ENCODE data around the gene ZNF853.
"Not testable (repeated sequence)": the region's sequence is repeated elsewhere in the genome, so short reads cannot be mapped to it uniquely, and the experiment has no call there.

The ZNF853 gene

GRCh38 chr7:6614953-6615722 lies at the start of gene ZNF853:
Gene ZNF853, plus strand, starts transcription at chr7:6615610. Its CDS starts 565 bp downstream, at chr7:6616175.
- Histone ChIP-seq H3K9me3 (ENCODE audit: low read depth, low read length) (no peaks in the 10 kb centered on the region), H3K36me3 (ENCODE audit: insufficient read depth, low read length) (no peaks in the 10 kb centered on the region), H3K9ac (ENCODE audit: insufficient read length) (peak within 1 kb of the TSS; percentile 45), H3K4me3 (peak within 1 kb of the TSS; percentile 77), H3K27ac (no peak within 1 kb of the TSS)
- DNase-seq (ENCODE audit: low read depth, low spot score), result no peak
- TF ChIP-seq POLR2AphosphoS5 (IDR thresholded peaks at IDR 0.05; ENCODE audit: borderline replicate concordance, low read depth, low read length), result no peak
- no peak for TF ChIP-seq FOXP2 (optimal IDR thresholded peaks at IDR 0.05; ENCODE audit: control extremely low read depth, extremely low read length, insufficient read depth)
- TF ChIP-seq EZH2 (IDR thresholded peaks at IDR 0.05), result no peak

GRCh38 chr7:6565655-6566054 lies 49.8 kb upstream of the ZNF853 start:
- Histone ChIP-seq H3K36me3 (ENCODE audit: insufficient read depth, low read length) (no peaks in the 10 kb centered on the region), H3K9ac (ENCODE audit: insufficient read length) (no peak overlapping the region), H3K4me3 (no peak overlapping the region), H3K9me3 (ENCODE audit: low read depth, low read length) (no peaks in the 10 kb centered on the region), H3K27ac (no peak overlapping the region)
- DNase-seq (ENCODE audit: low read depth, low spot score), result no peak
- no peak for TF ChIP-seq FOXP2 (optimal IDR thresholded peaks at IDR 0.05; ENCODE audit: control extremely low read depth, extremely low read length, insufficient read depth)
- TF ChIP-seq EZH2 (IDR thresholded peaks at IDR 0.05), result no peak
- no peak for TF ChIP-seq POLR2AphosphoS5 (IDR thresholded peaks at IDR 0.05; ENCODE audit: borderline replicate concordance, low read depth, low read length)

- Histone ChIP-seq H3K9me3 (ENCODE audit: low read depth, low read length) (no peaks in the 10 kb centered on the region), H3K4me3 (no peak overlapping the region), H3K9ac (ENCODE audit: insufficient read length) (no peak overlapping the region), H3K27ac (no peak overlapping the region), H3K36me3 (ENCODE audit: insufficient read depth, low read length) (no peaks in the 10 kb centered on the region)
- DNase-seq (ENCODE audit: low read depth, low spot score), result no peak
- TF ChIP-seq FOXP2 (optimal IDR thresholded peaks at IDR 0.05; ENCODE audit: control extremely low read depth, extremely low read length, insufficient read depth), result no peak
These were observed 47.5 kb upstream of the ZNF853 start for GRCh38 chr7:6567886-6568285.

GRCh38 chr7:6571160-6571779 lies 44.1 kb upstream of the ZNF853 start:
- DNase-seq (ENCODE audit: low read depth, low spot score), result no peak

GRCh38 chr7:6575281-6576023 lies 40.0 kb upstream of the ZNF853 start:
- no peaks in the 10 kb centered on the region; the same call in 1 of the 2 replicates for H3K36me3 ChIP-seq (ENCODE audit: insufficient read depth, low read length)
- H3K9me3 ChIP-seq (ENCODE audit: low read depth, low read length), result no peaks in the 10 kb centered on the region
- TF ChIP-seq POLR2AphosphoS5 (IDR thresholded peaks at IDR 0.05; ENCODE audit: borderline replicate concordance, low read depth, low read length) (no peak), FOXP2 (optimal IDR thresholded peaks at IDR 0.05; ENCODE audit: control extremely low read depth, extremely low read length, insufficient read depth) (no peak), EZH2 (IDR thresholded peaks at IDR 0.05) (no peak)
- H3K27ac ChIP-seq, result no peak overlapping the region
- no peak for DNase-seq (ENCODE audit: low read depth, low spot score)
- no peak overlapping the region for H3K4me3 ChIP-seq
- H3K9ac ChIP-seq (ENCODE audit: insufficient read length), result no peak overlapping the region

More at GRCh38 chr7:6571160-6571779, 44.1 kb upstream of the ZNF853 start:
- no peaks in the 10 kb centered on the region for H3K36me3 ChIP-seq (ENCODE audit: insufficient read depth, low read length)
- H3K9me3 ChIP-seq (ENCODE audit: low read depth, low read length), result no peaks in the 10 kb centered on the region
- H3K4me3 ChIP-seq, result no peak overlapping the region
- H3K9ac ChIP-seq (ENCODE audit: insufficient read length), result no peak overlapping the region
- TF ChIP-seq FOXP2 (optimal IDR thresholded peaks at IDR 0.05; ENCODE audit: control extremely low read depth, extremely low read length, insufficient read depth) (no peak), POLR2AphosphoS5 (IDR thresholded peaks at IDR 0.05; ENCODE audit: borderline replicate concordance, low read depth, low read length) (no peak), EZH2 (IDR thresholded peaks at IDR 0.05) (no peak)
- no peak overlapping the region for H3K27ac ChIP-seq

GRCh38 chr7:6576024-6576866 lies 39.2 kb upstream of the ZNF853 start:
- H3K9me3 ChIP-seq (ENCODE audit: low read depth, low read length), result no peaks in the 10 kb centered on the region
- TF ChIP-seq EZH2 (IDR thresholded peaks at IDR 0.05) (no peak), FOXP2 (optimal IDR thresholded peaks at IDR 0.05; ENCODE audit: control extremely low read depth, extremely low read length, insufficient read depth) (no peak), POLR2AphosphoS5 (IDR thresholded peaks at IDR 0.05; ENCODE audit: borderline replicate concordance, low read depth, low read length) (no peak)
- DNase-seq (ENCODE audit: low read depth, low spot score), result no peak
- no peak overlapping the region for H3K4me3 ChIP-seq
- H3K27ac ChIP-seq, result no peak overlapping the region
- H3K36me3 ChIP-seq (ENCODE audit: insufficient read depth, low read length), result peaks cover 4% of the 10 kb centered on the region; the same call in 1 of the 2 replicates
- H3K9ac ChIP-seq (ENCODE audit: insufficient read length), result no peak overlapping the region

GRCh38 chr7:6576867-6577368 lies 38.5 kb upstream of the ZNF853 start:
- H3K27ac ChIP-seq; H3K9me3 ChIP-seq (ENCODE audit: low read depth, low read length); DNase-seq (ENCODE audit: low read depth, low spot score); H3K9ac ChIP-seq (ENCODE audit: insufficient read length): not testable (repeated sequence)
- Histone ChIP-seq H3K36me3 (ENCODE audit: insufficient read depth, low read length) (peaks cover 11% of the 10 kb centered on the region; the same call in 1 of the 2 replicates), H3K4me3 (peak overlapping the region; percentile 95)

Measured in SK-N-MC (cell line).